ENCODE measurements around the gene RUFY1. TPM values are rescaled to one million over a fixed set of nuclear protein-coding genes. Genes with fewer than 3 reads are reported as not detected.

RUFY1 gene
- total RNA-seq, 4 donors from 2014 or later: 39.7 to 62.2 (median 47.9) TPM

DNA sequence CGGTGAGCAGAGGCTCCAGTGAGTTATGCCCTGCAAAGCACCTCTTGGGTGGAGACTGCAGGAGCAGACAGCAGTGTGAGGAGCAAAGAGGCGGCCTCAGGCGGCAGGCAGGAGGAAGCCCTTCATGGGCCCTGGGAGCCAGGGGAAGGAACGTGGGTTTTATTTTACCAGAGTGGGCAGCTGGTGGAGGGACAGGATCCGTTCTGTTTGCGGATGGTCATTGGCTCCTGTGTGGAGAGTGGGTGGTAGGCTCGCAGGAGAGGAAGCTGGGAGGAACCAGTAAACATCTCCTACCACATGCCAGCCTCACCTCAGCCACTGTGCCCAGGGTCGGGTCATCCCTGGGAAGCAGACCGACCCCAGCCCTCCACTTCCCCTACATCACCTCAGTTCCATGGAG lies 48.7 kb downstream of the RUFY1 start:
- no peak for ATAC-seq (ENCODE audit: low FRiP score)

DNA sequence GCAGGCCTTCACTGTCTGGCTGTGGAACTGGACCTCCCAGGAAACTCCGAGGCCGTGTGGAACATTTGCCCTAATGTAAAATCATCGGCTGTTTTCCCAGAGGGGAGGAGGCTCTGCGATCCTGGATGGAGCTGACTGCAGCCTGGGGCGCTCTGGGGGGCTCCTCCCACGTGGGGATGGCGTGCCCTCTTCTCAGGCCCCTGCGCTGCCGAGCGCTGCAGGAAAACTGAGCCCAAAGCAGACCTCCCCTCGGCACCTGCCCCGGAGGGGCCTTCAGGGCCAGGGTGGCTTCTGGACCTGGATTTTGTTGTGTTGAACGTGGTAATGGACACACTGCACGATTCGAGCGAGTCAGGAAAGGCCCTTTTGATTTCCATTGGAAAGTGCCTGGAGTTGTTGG lies 49.2 kb downstream of the RUFY1 start:
- DNase-seq (ENCODE audit: low spot score): no peak
- ATAC-seq (ENCODE audit: low FRiP score): no peak
- TF ChIP-seq, protein P1, sequence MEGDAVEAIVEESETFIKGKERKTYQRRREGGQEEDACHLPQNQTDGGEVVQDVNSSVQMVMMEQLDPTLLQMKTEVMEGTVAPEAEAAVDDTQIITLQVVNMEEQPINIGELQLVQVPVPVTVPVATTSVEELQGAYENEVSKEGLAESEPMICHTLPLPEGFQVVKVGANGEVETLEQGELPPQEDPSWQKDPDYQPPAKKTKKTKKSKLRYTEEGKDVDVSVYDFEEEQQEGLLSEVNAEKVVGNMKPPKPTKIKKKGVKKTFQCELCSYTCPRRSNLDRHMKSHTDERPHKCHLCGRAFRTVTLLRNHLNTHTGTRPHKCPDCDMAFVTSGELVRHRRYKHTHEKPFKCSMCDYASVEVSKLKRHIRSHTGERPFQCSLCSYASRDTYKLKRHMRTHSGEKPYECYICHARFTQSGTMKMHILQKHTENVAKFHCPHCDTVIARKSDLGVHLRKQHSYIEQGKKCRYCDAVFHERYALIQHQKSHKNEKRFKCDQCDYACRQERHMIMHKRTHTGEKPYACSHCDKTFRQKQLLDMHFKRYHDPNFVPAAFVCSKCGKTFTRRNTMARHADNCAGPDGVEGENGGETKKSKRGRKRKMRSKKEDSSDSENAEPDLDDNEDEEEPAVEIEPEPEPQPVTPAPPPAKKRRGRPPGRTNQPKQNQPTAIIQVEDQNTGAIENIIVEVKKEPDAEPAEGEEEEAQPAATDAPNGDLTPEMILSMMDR (IDR thresholded peaks at IDR 0.05): no peak

More for the DNA sequence above, 48.7 kb downstream of the RUFY1 start:
- DNase-seq (ENCODE audit: low spot score): no peak
- TF ChIP-seq, protein P1 (IDR thresholded peaks at IDR 0.05): no peak

DNA sequence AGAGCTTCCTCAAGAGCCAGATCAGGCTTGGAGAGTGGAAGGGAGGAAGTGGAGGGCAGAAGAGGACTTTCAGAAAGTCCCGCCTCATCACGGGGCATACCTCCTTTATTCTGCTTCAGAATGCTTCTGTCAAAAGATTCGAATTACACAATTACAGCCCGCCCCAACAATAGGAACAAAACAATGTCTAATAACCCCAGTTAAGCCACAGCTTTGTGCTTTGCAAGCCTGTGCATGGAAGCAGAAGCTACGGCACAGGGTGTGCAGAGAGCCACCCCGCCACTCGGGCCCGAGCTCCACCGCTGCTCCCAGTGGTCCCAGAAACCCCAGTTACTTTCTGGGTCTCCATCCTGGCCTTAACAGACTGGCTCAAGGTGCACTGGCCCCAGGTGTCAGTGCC lies 49.6 kb downstream of the RUFY1 start:
- DNase-seq (ENCODE audit: low spot score): no peak
- ATAC-seq (ENCODE audit: low FRiP score): no peak
- TF ChIP-seq, protein P1 (IDR thresholded peaks at IDR 0.05): no peak

DNA sequence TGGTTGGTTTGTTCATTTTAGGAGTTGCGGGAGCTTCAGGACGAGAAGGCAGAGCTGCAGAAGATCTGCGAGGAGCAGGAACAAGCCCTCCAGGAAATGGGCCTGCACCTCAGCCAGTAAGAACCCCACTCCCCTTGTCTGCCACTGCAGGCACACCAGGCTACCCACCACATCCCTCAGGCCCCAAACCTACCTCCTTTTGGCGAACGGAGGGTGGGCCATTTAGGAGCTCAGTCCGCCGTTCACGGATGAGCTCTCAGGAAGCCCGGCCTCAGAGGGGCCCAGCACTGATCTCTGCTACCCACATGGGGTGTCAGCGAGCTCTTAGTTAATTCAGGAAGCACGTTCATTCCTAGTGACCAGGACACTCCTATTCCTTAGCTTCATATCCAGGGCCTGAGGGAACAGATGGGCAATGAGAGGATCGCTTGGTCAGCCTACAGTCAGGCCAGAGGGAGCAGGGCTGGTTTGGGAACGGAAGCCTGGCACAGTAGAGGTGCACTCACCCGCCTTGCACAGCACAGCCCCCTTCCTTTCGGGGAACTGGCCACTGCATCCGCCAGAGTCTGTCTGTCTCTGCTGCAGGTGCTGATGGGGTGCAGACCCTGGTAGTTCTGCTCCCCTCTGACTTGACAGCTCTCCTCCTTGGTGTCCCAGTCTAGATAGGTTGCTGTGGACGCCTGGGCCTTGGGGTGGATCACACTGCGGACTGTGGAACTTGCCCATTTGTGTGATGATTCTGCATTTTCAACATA lies 51.7 kb downstream of the RUFY1 start:
- no peak for ATAC-seq (ENCODE audit: low FRiP score)
- DNase-seq (ENCODE audit: low spot score): no peak
- TF ChIP-seq, protein P1 (IDR thresholded peaks at IDR 0.05): no peak

DNA sequence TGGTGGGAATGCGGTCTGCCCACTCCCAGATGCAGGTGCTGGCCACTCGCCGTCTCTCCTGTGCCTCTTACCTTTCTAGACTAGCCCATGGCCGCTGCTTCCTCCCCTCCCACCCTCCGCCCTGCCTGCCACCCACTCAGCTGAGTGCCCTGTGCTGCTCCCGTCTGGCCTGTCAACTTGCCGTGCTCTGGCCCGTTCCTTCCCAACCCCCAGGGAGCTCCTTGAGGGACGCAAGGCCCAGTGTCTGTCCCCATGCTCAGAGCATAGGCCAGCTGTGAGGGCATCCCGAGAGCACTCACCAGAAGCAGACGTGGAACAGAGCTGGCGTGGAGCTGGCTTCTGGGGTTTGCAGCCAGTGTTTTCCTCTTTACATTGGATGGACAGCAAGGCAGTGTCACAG lies 53.0 kb downstream of the RUFY1 start:
- no peak for ATAC-seq (ENCODE audit: low FRiP score)
- TF ChIP-seq, protein P1 (IDR thresholded peaks at IDR 0.05): no peak
- no peak for DNase-seq (ENCODE audit: low spot score)

DNA sequence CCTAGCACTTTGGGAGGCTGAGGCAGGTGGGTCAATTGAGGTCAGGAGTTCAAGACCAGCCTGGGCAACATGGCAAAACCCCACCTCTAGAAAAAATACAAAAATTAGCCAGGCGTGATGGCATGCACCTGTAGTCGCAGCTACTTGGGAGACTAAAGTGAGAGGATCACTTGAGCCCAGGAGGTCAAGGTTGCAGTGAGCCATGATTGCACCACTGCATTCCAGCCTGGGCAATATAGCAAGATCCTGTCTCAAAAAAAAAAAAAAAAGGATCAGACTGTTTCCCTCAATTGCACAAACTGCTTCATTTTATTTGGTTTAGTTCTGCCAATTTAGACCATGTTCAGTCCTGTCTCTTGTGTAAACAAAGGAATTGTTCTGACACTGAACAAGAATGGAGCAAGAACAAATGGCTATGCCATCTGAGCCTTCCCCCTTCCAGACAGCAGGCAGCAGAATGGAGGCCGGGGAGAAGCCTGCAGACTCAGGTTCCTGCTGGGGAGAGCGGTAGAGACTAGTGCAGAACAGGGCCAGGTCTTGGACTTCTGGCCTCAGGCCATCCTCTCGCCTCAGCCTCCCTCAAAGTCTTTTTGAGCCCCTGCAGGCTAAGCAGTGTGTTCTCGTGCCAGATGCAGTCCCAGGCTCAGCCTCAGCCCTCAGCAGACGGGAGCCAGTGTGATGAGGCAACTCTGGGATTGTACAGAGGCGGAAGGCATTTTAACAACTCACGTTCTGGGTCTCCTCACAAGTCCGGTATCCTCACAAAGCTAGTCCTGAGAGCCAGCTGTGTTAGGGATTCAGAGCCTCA lies 54.9 kb downstream of the RUFY1 start:
- TF ChIP-seq, protein P1 (IDR thresholded peaks at IDR 0.05): no peak
- ATAC-seq (ENCODE audit: low FRiP score): no peak
- DNase-seq (ENCODE audit: low spot score): no peak

Measured in omental fat pad (tissue), 4 donors.